Gastrocnemius medialis (tissue), 4 donors: ENCODE results near the gene CFDP1.

ENCODE experiments used
- CTCF ChIP-seq, 5 experiments: fragments of 450-650 bp in 3 of 5; fragments of 200-600 bp in 2 of 5; sonication (generic) in 2 of 5; IDR thresholded peaks in 4 of 5; conservative IDR thresholded peaks in 1 of 5; 1 replicate in 4 of 5; 2 replicates in 1 of 5; pipeline ENCODE4 v1.5.1; 2016 to 2019; ENCODE audit warnings: antibody characterized with exemption in 5 of 5, mild to moderate bottlenecking in 3 of 5, moderate library complexity in 3 of 5
- POLR2A ChIP-seq, 2 donors: fragments of 450-650 bp; IDR thresholded peaks; one replicate each; pipeline ENCODE4 v1.6.1; 2017; ENCODE audit warnings: antibody characterized with exemption in 2 of 2, mild to moderate bottlenecking in 2 of 2, moderate library complexity in 2 of 2

- TF ChIP-seq CTCF (IDR thresholded peaks at IDR 0.05 in 4 of 5, conservative IDR thresholded peaks at IDR 0.05 in 1 of 5) (no peak), POLR2A (IDR thresholded peaks at IDR 0.05) (no peak)
Measured at GRCh38 chr16:75476817-75477216, 43.5 kb upstream of the CFDP1 start.
